ENCODE measurements around the gene CAB39.

Gene CAB39

DNA sequence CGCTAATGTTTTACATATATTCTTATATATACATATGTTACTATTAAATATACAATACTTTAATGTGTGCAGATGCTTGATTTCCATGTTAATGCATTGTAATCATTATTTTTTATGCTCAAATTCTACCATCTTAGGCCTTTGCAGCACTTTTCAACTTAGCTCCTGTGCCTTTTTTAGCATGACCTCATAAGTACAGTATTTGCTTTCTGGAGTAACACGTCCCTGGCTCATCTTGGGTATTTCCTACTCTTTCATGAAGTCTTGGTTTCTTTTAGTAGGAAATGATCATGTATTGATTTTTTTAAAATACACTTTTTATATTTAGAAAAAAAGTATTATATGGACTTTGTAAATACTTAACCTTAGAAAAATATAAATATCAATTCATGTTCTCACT is 36.5 kb downstream of the CAB39 start:
- no peak overlapping the region for H3K4me3 ChIP-seq (IDR thresholded peaks at IDR 0.05; ENCODE audit: insufficient read depth, low read depth, low read length)
- no peak overlapping the region for H3K4me2 ChIP-seq
- no peaks in the 10 kb centered on the region for H3K36me3 ChIP-seq (ENCODE audit: insufficient read depth)
- no peaks in the 10 kb centered on the region for H3K27me3 ChIP-seq (ENCODE audit: insufficient read depth, low read depth)
- peaks cover 13% of the 10 kb centered on the region for H3K4me1 ChIP-seq (ENCODE audit: low read depth, poor library complexity, severe bottlenecking)
- TF ChIP-seq, protein P1, sequence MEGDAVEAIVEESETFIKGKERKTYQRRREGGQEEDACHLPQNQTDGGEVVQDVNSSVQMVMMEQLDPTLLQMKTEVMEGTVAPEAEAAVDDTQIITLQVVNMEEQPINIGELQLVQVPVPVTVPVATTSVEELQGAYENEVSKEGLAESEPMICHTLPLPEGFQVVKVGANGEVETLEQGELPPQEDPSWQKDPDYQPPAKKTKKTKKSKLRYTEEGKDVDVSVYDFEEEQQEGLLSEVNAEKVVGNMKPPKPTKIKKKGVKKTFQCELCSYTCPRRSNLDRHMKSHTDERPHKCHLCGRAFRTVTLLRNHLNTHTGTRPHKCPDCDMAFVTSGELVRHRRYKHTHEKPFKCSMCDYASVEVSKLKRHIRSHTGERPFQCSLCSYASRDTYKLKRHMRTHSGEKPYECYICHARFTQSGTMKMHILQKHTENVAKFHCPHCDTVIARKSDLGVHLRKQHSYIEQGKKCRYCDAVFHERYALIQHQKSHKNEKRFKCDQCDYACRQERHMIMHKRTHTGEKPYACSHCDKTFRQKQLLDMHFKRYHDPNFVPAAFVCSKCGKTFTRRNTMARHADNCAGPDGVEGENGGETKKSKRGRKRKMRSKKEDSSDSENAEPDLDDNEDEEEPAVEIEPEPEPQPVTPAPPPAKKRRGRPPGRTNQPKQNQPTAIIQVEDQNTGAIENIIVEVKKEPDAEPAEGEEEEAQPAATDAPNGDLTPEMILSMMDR (conservative IDR thresholded peaks at IDR 0.05; ENCODE audit: low read depth, low read length): no peak
- H4K20me1 ChIP-seq (ENCODE audit: insufficient read depth): no peaks in the 10 kb centered on the region
- H3K9ac ChIP-seq: no peak overlapping the region
- peaks cover 19% of the 10 kb centered on the region; the same call in 1 of the 2 replicates for H3K79me2 ChIP-seq (ENCODE audit: insufficient read depth, low read depth)
- H3K27ac ChIP-seq: no peak overlapping the region
- H2AFZ ChIP-seq (ENCODE audit: low read depth): no peak overlapping the region

DNA sequence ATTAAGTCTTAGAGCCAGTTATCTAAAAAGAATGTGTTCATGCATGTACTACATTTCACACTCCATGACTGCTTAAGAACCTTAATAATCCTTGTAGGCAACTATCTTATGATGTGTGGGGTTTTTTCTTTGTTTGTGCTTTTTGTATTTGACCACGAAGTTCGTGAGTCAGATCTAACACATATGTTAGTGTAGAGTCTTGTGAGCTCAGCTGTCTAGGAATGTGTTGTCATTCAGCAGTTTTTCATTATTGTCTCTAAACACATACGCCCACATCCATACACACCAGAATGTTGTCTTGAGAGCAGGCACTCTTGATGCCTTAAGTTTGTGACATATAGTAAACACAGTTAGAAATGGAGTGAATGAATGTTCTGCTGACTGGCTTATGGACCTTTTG is 38.4 kb downstream of the CAB39 start:
- TF ChIP-seq, protein P1 (conservative IDR thresholded peaks at IDR 0.05; ENCODE audit: low read depth, low read length): no peak
- Histone ChIP-seq H2AFZ (ENCODE audit: low read depth) (no peak overlapping the region), H3K4me1 (ENCODE audit: low read depth, poor library complexity, severe bottlenecking) (peaks cover 13% of the 10 kb centered on the region), H3K27me3 (ENCODE audit: insufficient read depth, low read depth) (no peaks in the 10 kb centered on the region), H3K79me2 (ENCODE audit: insufficient read depth, low read depth) (peaks cover 14% of the 10 kb centered on the region; the same call in 1 of the 2 replicates), H4K20me1 (ENCODE audit: insufficient read depth) (no peaks in the 10 kb centered on the region), H3K4me2 (no peak overlapping the region), H3K4me3 (IDR thresholded peaks at IDR 0.05; ENCODE audit: insufficient read depth, low read depth, low read length) (no peak overlapping the region), H3K27ac (no peak overlapping the region), H3K36me3 (ENCODE audit: insufficient read depth) (no peaks in the 10 kb centered on the region), H3K9ac (no peak overlapping the region)

DNA sequence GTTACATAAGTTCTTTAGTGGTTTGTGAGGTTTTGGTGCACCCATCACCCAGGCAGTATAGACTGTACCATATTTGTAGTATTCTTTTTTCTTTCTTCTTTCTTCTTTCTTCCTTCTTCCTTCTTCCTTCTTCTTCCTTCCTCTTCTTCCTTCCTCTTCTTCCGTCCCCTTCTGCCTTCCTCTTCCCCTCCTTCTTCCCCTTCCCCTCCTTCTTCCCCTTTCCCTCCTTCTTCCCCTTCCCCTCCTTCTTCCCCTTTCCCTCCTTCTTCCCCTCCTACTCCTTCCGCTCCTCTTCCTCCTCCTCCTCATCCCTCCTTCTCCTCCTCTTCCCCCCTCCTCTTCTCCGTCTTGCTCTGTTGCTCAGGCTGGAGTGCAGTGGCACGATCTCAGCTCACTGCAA is 41.6 kb downstream of the CAB39 start:
- no peak overlapping the region for H3K9ac ChIP-seq
- no peak overlapping the region for H3K4me2 ChIP-seq
- no peaks in the 10 kb centered on the region for H3K27me3 ChIP-seq (ENCODE audit: insufficient read depth, low read depth)
- peaks cover 35% of the 10 kb centered on the region for H3K4me1 ChIP-seq (ENCODE audit: low read depth, poor library complexity, severe bottlenecking)
- H3K36me3 ChIP-seq (ENCODE audit: insufficient read depth): no peaks in the 10 kb centered on the region
- H3K79me2 ChIP-seq (ENCODE audit: insufficient read depth, low read depth): peaks cover 26% of the 10 kb centered on the region; the same call in 1 of the 2 replicates
- H3K27ac ChIP-seq: no peak overlapping the region
- H2AFZ ChIP-seq (ENCODE audit: low read depth): no peak overlapping the region
- peaks cover 6% of the 10 kb centered on the region; the same call in 1 of the 2 replicates for H4K20me1 ChIP-seq (ENCODE audit: insufficient read depth)
- TF ChIP-seq, protein P1 (conservative IDR thresholded peaks at IDR 0.05; ENCODE audit: low read depth, low read length): no peak
- no peak overlapping the region for H3K4me3 ChIP-seq (IDR thresholded peaks at IDR 0.05; ENCODE audit: insufficient read depth, low read depth, low read length)

DNA sequence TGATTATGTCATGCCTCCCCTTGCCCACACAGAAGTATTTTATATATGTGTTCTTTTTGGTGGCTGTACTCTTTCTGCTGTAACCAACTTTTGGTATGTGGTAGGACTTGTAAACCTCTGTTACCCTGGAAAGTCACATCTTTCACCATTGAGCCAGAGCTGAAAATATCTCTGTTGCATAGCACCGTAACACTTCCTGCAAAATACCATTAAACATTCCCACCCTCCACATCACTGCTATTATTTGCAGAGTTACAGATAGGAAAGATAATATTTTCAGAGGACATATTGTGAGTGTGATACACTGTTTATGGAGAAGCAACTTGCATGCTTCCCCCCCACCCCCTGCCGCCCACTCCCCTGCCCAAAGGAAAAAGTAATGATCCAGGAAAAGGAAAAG is 44.8 kb downstream of the CAB39 start:
- H3K79me2 ChIP-seq (ENCODE audit: insufficient read depth, low read depth): peaks cover 18% of the 10 kb centered on the region; the same call in 1 of the 2 replicates
- H3K27me3 ChIP-seq (ENCODE audit: insufficient read depth, low read depth): no peaks in the 10 kb centered on the region
- H3K36me3 ChIP-seq (ENCODE audit: insufficient read depth): no peaks in the 10 kb centered on the region
- H3K27ac ChIP-seq: no peak overlapping the region
- H3K4me2 ChIP-seq: peak overlapping the region; percentile 65; the same call in 1 of the 2 replicates
- H3K9ac ChIP-seq: no peak overlapping the region
- H4K20me1 ChIP-seq (ENCODE audit: insufficient read depth): peaks cover 14% of the 10 kb centered on the region; the same call in 1 of the 2 replicates
- H3K4me3 ChIP-seq (IDR thresholded peaks at IDR 0.05; ENCODE audit: insufficient read depth, low read depth, low read length): no peak overlapping the region
- H2AFZ ChIP-seq (ENCODE audit: low read depth): no peak overlapping the region
- H3K4me1 ChIP-seq (ENCODE audit: low read depth, poor library complexity, severe bottlenecking): peaks cover 29% of the 10 kb centered on the region
- TF ChIP-seq, protein P1 (conservative IDR thresholded peaks at IDR 0.05; ENCODE audit: low read depth, low read length): no peak
